ENCODE data around the gene DHRSX. TPM values are rescaled to one million over a fixed set of nuclear protein-coding genes. Genes with fewer than 3 reads are reported as not detected.
"Not testable (repeated sequence)": the region's sequence is repeated elsewhere in the genome, so short reads cannot be mapped to it uniquely, and the experiment has no call there.

The DHRSX gene
- total and polyA plus RNA-seq, 2 of the 13 experiments (the other 11 are each of a cell fraction or from before 2014, with no cell fraction given) = 15.5 to 24.3 TPM

DNA sequence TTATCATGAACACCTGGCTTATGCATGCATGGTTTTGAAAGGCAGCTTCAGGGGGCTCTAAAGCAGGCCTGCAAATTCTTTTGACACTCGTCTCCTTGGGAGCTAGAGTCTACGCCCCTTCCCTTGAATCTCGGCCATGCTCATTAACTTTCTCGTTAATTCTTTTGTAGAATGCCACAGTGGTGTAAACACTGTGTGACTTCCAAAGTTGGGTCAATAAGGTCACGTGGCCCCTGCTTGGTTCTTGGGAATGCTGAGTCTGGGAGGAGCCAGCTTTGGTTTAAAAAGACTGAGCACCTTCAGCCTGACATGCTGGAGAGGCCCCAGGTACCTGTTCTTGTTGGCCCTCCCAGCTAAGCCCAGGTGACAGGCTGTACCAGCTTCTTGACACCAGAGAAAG, 228.4 kb downstream of the DHRSX start:
- in situ Hi-C loops (cut with HindIII; ENCODE audit: extremely low pct_ligation_motif_present, low pct_unique_long_range_greater_than_20kb) = no loop called here
- Histone ChIP-seq H3K9me3 (ENCODE audit: low read length) (no peaks in the 10 kb centered on the region), H4K20me1 (ENCODE audit: insufficient read depth, low read length) (no peaks in the 10 kb centered on the region), H3K36me3 (replicated peaks in 1 of 2; ENCODE audit: control insufficient read depth in 1 of 2, insufficient read depth in 2 of 2, low read length in 2 of 2) (no peaks in the 10 kb centered on the region; a peak in 1 of 5 replicates), H3K4me1 (ENCODE audit: insufficient read depth, low read length) (no peaks in the 10 kb centered on the region), H3K4me3 (replicated peaks in 1 of 3; ENCODE audit: insufficient read depth in 1 of 3, low read depth in 2 of 3, low read length in 3 of 3) (no peak overlapping the region), H2AFZ (ENCODE audit: low read length) (no peak overlapping the region), H3K9ac (ENCODE audit: insufficient read depth, low read depth, low read length) (no peak overlapping the region), H3K27me3 (ENCODE audit: control insufficient read depth in 1 of 2, insufficient read depth in 2 of 2, low read length in 2 of 2) (no peaks in the 10 kb centered on the region), H3K79me2 (ENCODE audit: insufficient read depth, low read length) (no peaks in the 10 kb centered on the region), H3K4me2 (ENCODE audit: low read depth, low read length) (no peak overlapping the region), H3K27ac (ENCODE audit: extremely low read length, insufficient read depth, low read length) (no peak overlapping the region)
- intact Hi-C loops (cut with micrococcal nuclease; ENCODE audit: unreplicated experiment) = no loop called here
- POLR2A ChIA-PET = no interaction called here
- TF ChIP-seq MATR3 (CRISPR knock-in tag; IDR thresholded peaks at IDR 0.05) (no peak), ZC3H4 (CRISPR knock-in tag; IDR thresholded peaks at IDR 0.05; ENCODE audit: borderline replicate concordance) (no peak), ZSCAN31 (CRISPR knock-in tag; IDR thresholded peaks at IDR 0.05; ENCODE audit: low read depth) (no peak), GFI1 (CRISPR knock-in tag; IDR thresholded peaks at IDR 0.05; ENCODE audit: borderline replicate concordance) (no peak)
- no peak for ATAC-seq
- CTCF ChIA-PET (ENCODE audit: low intra/inter-chr PET ratio, low total read pairs) = no interaction called here
- BruUV-seq (replicated peaks) = no TSS peak
- FAIRE-seq = no peak
- DNase-seq (ENCODE audit: low spot score) = no peak
- 96% methylated on average over 5 of the region's 5 CpGs for WGBS (ENCODE audit: low lambda C conversion rate)

DNA sequence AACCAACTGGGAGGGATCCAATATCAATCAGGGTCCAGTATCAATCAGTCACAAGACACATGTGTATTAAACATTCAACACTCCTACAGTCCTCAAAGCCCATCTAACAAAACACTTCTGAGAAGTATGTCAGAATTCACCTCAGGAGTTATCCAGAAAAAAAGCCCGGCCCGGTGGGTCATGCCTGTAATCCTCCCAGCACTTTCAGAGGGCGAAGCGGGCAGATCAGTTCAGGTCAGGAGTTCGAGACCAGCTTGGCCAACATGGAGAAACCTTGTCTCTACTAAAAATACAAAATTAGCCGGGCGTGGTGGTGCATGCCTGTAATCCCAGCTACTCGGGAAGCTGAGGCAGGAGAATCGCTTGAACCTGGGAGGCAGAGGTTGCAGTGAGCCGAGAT, 229.2 kb downstream of the DHRSX start:
- H3K4me2 ChIP-seq (ENCODE audit: low read depth, low read length); H3K79me2 ChIP-seq (ENCODE audit: insufficient read depth, low read length); H2AFZ ChIP-seq (ENCODE audit: low read length); H3K4me1 ChIP-seq (ENCODE audit: insufficient read depth, low read length); H4K20me1 ChIP-seq (ENCODE audit: insufficient read depth, low read length); H3K36me3 ChIP-seq (replicated peaks in 1 of 2; ENCODE audit: control insufficient read depth in 1 of 2, insufficient read depth in 2 of 2, low read length in 2 of 2); H3K27me3 ChIP-seq (ENCODE audit: control insufficient read depth in 1 of 2, insufficient read depth in 2 of 2, low read length in 2 of 2); H3K9ac ChIP-seq (ENCODE audit: insufficient read depth, low read depth, low read length); H3K4me3 ChIP-seq (replicated peaks in 1 of 3; ENCODE audit: insufficient read depth in 1 of 3, low read depth in 2 of 3, low read length in 3 of 3); CTCF ChIA-PET (ENCODE audit: low intra/inter-chr PET ratio, low total read pairs); ATAC-seq; BruUV-seq (replicated peaks); H3K9me3 ChIP-seq (ENCODE audit: low read length); DNase-seq (ENCODE audit: low spot score); FAIRE-seq; intact Hi-C loops (cut with micrococcal nuclease; ENCODE audit: unreplicated experiment); in situ Hi-C loops (cut with HindIII; ENCODE audit: extremely low pct_ligation_motif_present, low pct_unique_long_range_greater_than_20kb); POLR2A ChIA-PET; H3K27ac ChIP-seq (ENCODE audit: extremely low read length, insufficient read depth, low read length): not testable (repeated sequence)
- WGBS (ENCODE audit: low lambda C conversion rate) = 99% methylated on average over 10 of the region's 10 CpGs

Data from HepG2 (cell line).